ENCODE measurements around the gene NPTXR. TPM values are rescaled to one million over a fixed set of nuclear protein-coding genes. Genes with fewer than 3 reads are reported as not detected.

The NPTXR gene
- total RNA-seq, 1 donor from 2014 or later: 9.3 TPM

GRCh38 chr22:38865201-38866023, 21.6 kb upstream of the NPTXR start:
- Mint-ChIP-seq H3K4me3 (peak overlapping the region; percentile 15), H3K36me3 (ENCODE audit: low read depth) (no peaks in the 10 kb centered on the region), H3K27ac (ENCODE audit: unreplicated experiment) (no peak overlapping the region), H3K4me1 (peaks cover 36% of the 10 kb centered on the region), H3K9me3 (no peaks in the 10 kb centered on the region), H3K27me3 (ENCODE audit: low read depth) (peaks cover 5% of the 10 kb centered on the region)
- no peak for TF ChIP-seq CTCF (conservative IDR thresholded peaks at IDR 0.05)
- DNase-seq (ENCODE audit: low read depth, low spot score): no peak

- no peak for TF ChIP-seq CTCF (conservative IDR thresholded peaks at IDR 0.05)
- no peak overlapping the region for H3K27ac Mint-ChIP-seq (ENCODE audit: unreplicated experiment)
- peak overlapping the region; percentile 65 for H3K4me3 Mint-ChIP-seq
- H3K4me1 Mint-ChIP-seq: peaks cover 32% of the 10 kb centered on the region
- DNase-seq (ENCODE audit: low read depth, low spot score): no peak
- peaks cover 11% of the 10 kb centered on the region for H3K27me3 Mint-ChIP-seq (ENCODE audit: low read depth)
- H3K36me3 Mint-ChIP-seq (ENCODE audit: low read depth): no peaks in the 10 kb centered on the region
- no peaks in the 10 kb centered on the region for H3K9me3 Mint-ChIP-seq
Measured at GRCh38 chr22:38864361-38865191, 20.7 kb upstream of the NPTXR start.

DNA sequence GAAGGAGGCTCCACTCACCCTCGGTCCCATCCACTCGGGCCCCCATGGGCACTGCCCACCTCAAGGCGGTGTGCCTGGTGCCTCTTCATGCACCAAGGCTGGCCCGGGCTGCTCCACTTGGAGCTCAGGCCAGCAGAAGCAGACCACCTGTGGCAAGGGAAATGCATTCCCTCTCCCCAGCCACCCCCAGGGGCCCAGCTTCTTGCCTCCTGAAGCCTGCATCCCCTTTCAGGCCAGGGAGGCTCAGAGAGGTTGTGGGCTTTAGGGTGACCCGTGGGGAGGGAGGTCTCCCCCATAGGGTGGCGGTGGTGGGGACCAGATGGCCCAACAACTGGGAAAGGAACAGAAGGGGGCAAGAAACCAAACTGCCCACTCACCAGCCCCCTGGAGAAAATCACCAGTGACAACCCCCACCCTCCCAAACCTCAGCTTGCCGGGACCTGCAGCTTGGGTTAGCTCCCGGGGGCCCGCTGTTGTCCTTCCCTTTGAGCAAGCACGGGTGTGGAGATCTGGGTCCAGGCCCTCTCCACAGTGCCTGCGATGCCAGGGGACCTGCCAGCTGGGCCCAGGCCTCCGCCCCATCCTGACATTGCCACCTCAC, 19.8 kb upstream of the NPTXR start:
- H3K4me3 Mint-ChIP-seq: no peak overlapping the region
- peaks cover 34% of the 10 kb centered on the region for H3K4me1 Mint-ChIP-seq
- no peak for DNase-seq (ENCODE audit: low read depth, low spot score)
- no peak for TF ChIP-seq CTCF (conservative IDR thresholded peaks at IDR 0.05)
- peaks cover 9% of the 10 kb centered on the region for H3K27me3 Mint-ChIP-seq (ENCODE audit: low read depth)
- H3K36me3 Mint-ChIP-seq (ENCODE audit: low read depth): no peaks in the 10 kb centered on the region
- no peaks in the 10 kb centered on the region for H3K9me3 Mint-ChIP-seq
- H3K27ac Mint-ChIP-seq (ENCODE audit: unreplicated experiment): no peak overlapping the region

- Mint-ChIP-seq H3K36me3 (ENCODE audit: low read depth) (no peaks in the 10 kb centered on the region), H3K4me3 (peak overlapping the region; percentile 18), H3K4me1 (peaks cover 34% of the 10 kb centered on the region), H3K27ac (ENCODE audit: unreplicated experiment) (no peak overlapping the region), H3K9me3 (no peaks in the 10 kb centered on the region), H3K27me3 (ENCODE audit: low read depth) (peaks cover 9% of the 10 kb centered on the region)
- no peak for TF ChIP-seq CTCF (conservative IDR thresholded peaks at IDR 0.05)
- DNase-seq (ENCODE audit: low read depth, low spot score): no peak
Measured at GRCh38 chr22:38862375-38863329, 18.8 kb upstream of the NPTXR start.

GRCh38 chr22:38861927-38862326, 18.1 kb upstream of the NPTXR start:
- H3K27ac Mint-ChIP-seq (ENCODE audit: unreplicated experiment): no peak overlapping the region
- no peak for TF ChIP-seq CTCF (conservative IDR thresholded peaks at IDR 0.05)
- no peaks in the 10 kb centered on the region for H3K36me3 Mint-ChIP-seq (ENCODE audit: low read depth)
- peaks cover 11% of the 10 kb centered on the region for H3K27me3 Mint-ChIP-seq (ENCODE audit: low read depth)
- no peak overlapping the region for H3K4me3 Mint-ChIP-seq
- H3K9me3 Mint-ChIP-seq: no peaks in the 10 kb centered on the region
- DNase-seq (ENCODE audit: low read depth, low spot score): no peak
- peaks cover 34% of the 10 kb centered on the region for H3K4me1 Mint-ChIP-seq
